GM11168 (cell line): ENCODE measurements around the gene MRPL45.

Source experiments
- in situ Hi-C: fragments of 300-500 bp; cut with MboI; formaldehyde crosslinking; loops from one replicate; pipeline ENCODE4 v1.12.0; 2022; ENCODE audit warnings: low sequenced_read_pairs; ENCODE audit not compliant: unreplicated experiment

Gene MRPL45

DNA sequence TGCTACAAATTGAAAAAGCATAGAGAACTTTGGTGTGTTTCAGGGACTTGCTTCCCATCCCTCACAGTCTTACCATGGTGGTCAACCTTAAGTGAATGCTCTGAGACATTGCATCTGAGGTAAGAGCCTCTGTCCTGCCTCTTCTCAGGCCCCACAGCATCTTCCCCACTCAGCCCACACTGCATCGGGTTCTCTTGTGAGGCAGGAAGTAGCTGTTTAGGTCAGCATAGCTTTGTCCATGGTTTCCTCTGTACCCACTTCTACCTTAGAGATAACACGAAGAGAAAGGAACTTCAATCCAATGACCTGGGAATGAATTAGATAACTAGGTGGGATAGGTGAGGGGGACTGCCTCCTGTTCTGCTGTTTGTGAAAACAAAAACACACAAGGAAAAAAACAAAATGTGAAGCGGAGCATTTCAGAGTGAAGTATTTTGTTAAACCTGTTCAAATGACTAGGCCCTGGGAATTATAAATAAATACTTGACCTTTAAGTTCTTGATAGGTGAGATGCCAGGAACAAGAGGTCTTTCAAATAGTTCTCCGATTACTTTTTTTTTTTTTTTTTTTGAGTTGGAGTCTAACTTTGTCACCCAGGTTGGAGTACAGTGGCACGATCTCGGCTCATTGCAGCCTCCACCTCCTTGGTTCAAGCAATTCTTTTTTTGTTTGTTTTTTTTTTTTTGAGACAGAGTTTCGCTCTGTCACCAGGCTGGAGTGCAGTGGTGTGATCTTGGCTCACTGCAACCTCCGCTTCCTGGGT, 72.3 kb downstream of the MRPL45 start:
- in situ Hi-C loops: no loop called here
